HG03432 (cell line): ENCODE data around the gene AURKAIP1.
A peak's percentile ranks its signal among the peaks of the same experiment; 100 is the strongest.

Experiments
- ATAC-seq: cut with Tn5 transposase; IDR thresholded peaks from one replicate; pipeline ENCODE4 v1.9.1; 2021; ENCODE audit warnings: mild to moderate bottlenecking, moderate library complexity; ENCODE audit not compliant: unreplicated experiment

AURKAIP1 gene

DNA sequence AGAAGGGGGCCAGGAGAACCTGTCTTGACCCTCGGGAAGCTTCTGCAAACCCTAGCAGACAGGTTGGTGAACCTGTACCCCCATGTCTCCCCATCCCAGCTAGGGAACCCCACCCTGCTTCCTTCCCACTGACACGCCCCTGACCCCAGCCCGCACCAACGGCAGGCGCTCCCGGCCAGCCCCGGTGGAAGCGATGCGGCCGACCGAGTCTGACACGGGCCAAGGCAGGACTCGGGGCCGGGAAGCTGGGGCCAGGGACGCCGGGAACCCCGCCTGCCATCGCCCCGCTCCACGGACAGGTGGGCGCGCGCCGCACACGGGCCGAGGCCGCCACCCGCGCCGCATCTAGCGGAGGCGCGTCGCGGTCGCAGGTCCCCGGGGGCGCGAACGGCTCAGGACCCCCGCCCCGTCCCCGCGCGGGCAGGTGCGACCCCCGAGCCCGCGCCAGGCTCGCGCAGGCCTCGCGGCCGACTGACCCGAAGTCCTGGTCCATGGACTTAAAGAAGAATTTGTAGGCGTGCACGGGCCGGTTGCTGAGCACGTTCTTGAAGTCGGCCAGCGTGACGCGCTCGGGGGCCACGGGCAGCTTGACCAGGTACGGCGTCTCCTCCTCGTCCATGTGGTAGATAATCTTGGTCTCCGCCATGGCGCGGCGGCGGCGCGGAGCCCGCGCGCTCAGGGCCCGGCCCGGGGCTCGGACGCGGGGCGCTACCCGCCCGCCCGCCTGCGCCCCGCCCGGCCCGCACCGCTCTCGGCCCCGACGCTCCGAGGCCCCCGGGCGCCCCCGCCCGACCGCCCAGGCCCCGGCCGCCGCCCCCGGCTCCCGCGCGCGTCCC is 26.4 kb downstream of the AURKAIP1 start:
- ATAC-seq = peak; percentile 36

DNA sequence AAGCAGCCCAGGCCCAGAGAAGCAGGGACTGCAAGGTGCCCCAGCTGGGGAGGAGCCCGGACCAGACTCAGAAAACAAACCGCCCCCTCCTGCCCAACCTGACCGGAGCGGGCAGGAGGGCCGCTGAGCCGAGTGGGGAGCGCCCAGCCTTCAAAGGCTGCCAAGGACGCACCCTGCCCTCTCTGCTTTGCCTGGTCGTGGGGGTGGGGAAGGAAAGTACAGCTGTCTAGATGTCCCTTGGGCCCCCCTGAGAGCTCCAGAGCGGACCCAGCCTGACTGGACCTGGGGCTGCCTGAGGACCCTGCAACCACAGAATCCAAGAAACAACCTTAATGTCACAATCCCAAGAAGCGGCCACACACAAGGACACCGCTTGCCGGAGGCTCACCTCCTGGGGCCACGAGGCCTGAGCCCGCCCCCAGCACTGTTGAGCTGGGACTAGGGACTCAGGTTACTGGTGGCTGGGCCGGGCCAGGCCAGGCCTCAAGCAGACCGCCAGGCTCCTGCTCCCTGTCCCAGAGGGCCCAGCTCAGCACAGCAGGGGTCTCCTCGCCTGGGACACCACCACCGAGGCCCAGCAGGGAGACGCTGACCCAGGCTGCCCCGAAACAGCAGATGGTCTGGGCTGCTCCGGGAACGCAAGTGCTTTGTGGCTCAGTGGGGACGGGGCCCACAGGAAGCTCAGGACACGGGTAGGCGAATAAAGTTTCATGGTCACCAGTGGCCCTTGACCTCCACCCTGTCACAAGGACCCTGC is 27.2 kb downstream of the AURKAIP1 start:
- ATAC-seq = no peak

GRCh38 chr1:1347026-1347595 is 27.9 kb downstream of the AURKAIP1 start:
- no peak for ATAC-seq

DNA sequence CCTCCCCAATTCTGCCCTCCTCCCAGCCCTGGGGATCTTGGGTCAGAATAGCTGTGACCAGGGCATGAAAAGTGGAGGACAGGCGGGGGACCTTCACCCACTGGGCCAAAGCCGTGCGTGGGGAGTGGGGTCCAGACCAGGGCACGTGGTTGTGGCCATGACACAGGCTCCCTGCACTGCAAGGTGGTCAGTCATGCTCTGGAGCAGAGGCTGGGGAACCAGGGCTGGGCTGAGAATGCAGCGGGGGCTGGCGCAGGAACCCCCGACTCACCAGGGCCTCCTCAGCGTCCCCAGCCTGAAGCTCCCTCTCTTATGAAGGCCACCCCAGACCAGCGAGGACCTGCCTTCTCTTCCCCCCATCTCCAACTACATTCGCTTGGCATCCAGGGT is 28.5 kb downstream of the AURKAIP1 start:
- no peak for ATAC-seq

GRCh38 chr1:1345860-1346500 is 29.0 kb downstream of the AURKAIP1 start:
- ATAC-seq = no peak

GRCh38 chr1:1345384-1345783 is 29.6 kb downstream of the AURKAIP1 start:
- ATAC-seq = no peak

GRCh38 chr1:1344655-1345361 is 30.2 kb downstream of the AURKAIP1 start:
- ATAC-seq = no peak

DNA sequence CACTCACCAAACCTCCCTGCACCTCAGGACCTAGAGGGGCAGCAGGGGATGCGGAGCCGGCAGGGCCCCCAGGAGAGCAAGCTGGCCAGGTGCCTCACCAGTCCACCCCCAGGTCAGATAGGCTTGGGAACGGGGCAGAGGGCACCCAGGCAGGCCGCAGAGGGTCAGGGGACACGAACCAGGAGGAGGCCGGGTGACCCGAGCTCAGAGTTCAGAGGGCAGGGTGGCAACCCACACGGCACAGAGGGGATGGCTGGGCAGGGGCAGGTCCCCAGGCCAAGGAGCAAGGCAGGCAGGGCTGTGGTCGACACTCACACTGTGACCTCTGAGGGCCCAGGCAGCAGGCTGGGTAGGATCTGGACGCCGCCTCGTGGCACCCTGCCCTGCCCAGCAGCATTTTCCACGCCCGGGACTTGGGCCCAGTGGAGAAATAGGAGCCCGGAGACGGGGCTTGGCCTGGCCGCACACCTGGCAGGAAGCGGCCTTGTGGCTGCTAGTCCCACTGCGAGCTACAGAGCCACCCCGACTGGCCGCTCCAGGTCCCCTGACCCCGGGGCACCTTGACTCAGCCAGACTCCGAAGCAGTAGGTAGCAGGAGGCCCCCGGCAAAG is 31.1 kb downstream of the AURKAIP1 start:
- ATAC-seq = no peak

DNA sequence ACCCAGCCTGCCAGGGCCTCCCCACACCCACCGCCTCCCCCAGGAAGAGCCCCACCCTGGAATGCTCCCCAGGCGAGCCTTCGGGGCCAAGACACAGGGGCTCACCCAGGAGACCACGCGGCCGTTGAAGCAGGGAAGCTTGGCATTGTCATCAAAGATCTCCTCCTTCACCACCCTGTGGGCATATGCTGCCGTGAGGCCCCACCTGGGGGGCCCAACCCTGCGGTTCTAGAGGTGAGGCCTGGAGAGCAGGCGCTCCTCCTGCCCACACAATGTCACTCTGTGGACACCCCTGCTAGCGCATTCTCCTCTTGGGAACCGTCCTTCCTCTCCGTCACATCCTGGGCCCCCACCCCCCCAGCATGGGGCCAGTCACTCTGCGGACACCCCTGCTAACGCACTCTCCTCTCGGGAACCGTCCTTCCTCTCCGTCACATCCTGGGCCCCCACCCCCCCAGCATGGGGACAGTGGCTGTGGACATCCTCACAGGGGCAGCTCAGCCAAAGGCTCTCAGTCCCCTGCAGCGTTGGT is 32.4 kb downstream of the AURKAIP1 start:
- no peak for ATAC-seq

GRCh38 chr1:1342061-1342562 is 32.9 kb downstream of the AURKAIP1 start:
- no peak for ATAC-seq

GRCh38 chr1:1341549-1342021 is 33.4 kb downstream of the AURKAIP1 start:
- no peak for ATAC-seq

DNA sequence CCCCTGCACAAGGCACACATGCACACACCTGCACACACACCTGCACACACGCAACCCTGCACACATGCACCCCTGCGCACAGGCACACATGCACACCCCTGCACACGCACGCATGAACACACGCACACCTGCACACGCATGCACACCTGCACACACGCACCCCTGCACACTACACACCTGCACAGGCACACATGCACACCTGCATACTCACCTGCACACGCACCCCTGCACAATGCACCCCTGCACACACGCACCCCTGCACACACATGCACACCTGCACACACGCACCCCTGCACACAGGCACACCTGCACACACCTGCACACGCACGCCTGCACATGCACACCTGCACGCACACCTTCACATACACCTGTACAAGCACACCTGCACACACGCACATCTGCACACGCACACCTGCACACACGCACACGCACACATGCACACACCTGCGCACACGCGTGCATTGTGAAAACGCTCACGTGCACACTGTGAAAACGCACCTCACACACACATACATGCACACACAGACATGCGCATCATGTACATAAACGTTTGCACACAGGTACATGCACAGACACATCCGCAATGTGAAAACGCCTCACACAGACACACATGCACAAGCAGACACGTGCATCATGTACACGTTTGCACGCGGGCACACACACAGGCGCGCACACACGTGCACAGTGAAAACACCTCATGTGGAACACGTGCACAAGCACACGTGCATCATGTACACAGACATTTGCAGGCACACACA is 34.0 kb downstream of the AURKAIP1 start:
- ATAC-seq = no peak

- no peak for ATAC-seq
Observed at GRCh38 chr1:1340185-1340584, 34.8 kb downstream of the AURKAIP1 start.

DNA sequence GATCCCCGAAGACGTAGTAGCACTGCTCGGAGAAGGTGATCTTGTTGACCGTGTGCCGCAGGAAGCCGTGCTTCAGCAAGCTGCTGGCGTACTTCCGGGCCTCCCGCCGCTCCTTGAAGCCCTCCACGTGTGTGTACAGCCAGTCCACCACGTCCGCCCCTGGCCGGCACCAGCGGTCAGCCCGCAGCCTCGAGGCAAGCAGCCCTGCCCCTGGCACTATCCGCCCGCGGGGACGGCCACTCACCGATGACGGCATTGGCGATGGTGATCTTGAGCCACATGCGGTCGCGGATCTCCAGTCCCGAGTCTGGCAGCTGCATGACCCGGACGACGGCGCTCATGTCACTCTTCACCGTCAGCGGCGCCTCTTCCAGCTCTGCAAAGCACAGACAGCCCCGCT is 36.7 kb downstream of the AURKAIP1 start:
- no peak for ATAC-seq

GRCh38 chr1:1337793-1338147 is 37.2 kb downstream of the AURKAIP1 start:
- ATAC-seq = no peak

DNA sequence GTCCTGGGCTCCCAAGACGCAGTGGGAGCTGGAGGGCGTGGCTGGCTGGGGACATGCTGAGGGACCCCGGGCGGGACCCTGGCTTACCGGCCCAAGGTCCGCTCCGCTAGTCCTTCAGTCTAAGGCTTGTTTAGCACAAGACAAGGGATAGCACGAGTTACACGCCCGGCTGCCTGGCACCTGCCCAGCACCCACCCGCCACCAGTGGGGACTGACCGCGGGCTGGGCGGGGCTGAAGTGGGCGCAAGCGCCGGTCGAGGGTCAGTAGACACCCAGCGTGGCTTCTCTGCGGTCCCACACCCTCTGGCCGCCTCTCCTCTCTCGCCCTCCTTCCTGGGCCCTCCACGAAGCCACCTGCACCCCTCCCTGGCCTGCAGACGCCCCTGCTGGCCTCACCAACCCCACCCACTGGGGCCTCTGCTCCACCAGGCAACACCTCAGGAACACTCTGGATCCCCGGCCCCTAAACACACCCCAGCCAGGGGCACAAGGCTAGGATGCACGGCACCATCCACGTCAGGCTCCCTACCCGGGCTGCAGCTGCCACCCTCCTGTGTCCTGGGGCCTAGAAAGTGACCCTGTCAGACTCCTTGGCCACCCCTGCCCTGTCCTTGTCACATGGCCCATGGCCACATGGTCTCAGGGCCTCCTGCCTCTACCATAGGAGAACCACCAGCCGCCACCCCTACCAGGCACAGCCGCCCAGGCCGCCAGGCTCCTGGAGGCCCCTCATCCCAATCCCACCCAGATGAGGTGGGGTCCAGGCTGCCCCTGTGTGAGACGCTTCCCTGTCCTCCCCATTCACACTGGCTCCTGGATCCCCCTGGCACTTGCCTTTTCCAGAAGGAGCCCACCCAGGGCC is 37.8 kb downstream of the AURKAIP1 start:
- ATAC-seq = no peak

- no peak for ATAC-seq
Observed at GRCh38 chr1:1336446-1336845, 38.6 kb downstream of the AURKAIP1 start.

- ATAC-seq = no peak
Observed at GRCh38 chr1:1335792-1336248, 39.2 kb downstream of the AURKAIP1 start.
